Endothelial cell of umbilical vein (primary cell): ENCODE data around the gene PRIMA1. TPM values are rescaled to one million over a fixed set of nuclear protein-coding genes. Genes with fewer than 3 reads are reported as not detected.

Experiments used
- BruUV-seq: library from RNA; stranded (reverse); fragments of 400-500 nt; replicated peaks from 2 replicates; lab custom pipeline; 2021; lab: Mats Ljungman, UMichigan
- CTCF ChIA-PET: fragments of 300-600, 350-600 bp; sonication (Branson Sonifier 250); formaldehyde crosslinking; loops from one replicate; lab custom pipeline; 2021; ENCODE audit warnings: antibody characterized with exemption, inconsistent platforms; lab: Charles Lee
- POLR2A ChIA-PET: fragments of 300-600, 350-600 bp; sonication (Branson Sonifier 250); formaldehyde crosslinking; loops from one replicate; lab custom pipeline; 2021; ENCODE audit warnings: antibody characterized with exemption, inconsistent platforms; lab: Charles Lee
- DNase-seq: peaks from one replicate; pipeline ENCODE4 v3.0.0-alpha.2; 2011; ENCODE audit warnings: low read depth, low spot score
- FAIRE-seq: peaks from 2 replicates; lab custom pipeline; 2011; peaks lifted over from hg19 to GRCh38; lab: Jason Lieb, UNC
- H2AFZ ChIP-seq: 2 replicates; pipeline ENCODE4 v1.6.0; 2012; ENCODE audit warnings: low read depth, low read length, control low read depth, inconsistent platforms
- H3K27ac ChIP-seq: 2 replicates; pipeline ENCODE4 v1.5.1; 2011; ENCODE audit warnings: low read depth, mild to moderate bottlenecking, control low read depth, low read length, moderate library complexity; ENCODE audit not compliant: insufficient read depth
- H3K27me3 ChIP-seq, 2 experiments: 2 replicates each; pipeline versions ENCODE4 v1.6.0 to v1.6.1; 2011; ENCODE audit warnings: low read length in 2 of 2, mixed read lengths in 1 of 2; ENCODE audit not compliant: control insufficient read depth in 2 of 2, insufficient read depth in 2 of 2
- H3K36me3 ChIP-seq, 2 experiments: 2 replicates in 1 of 2; 3 replicates in 1 of 2; pipeline ENCODE4 v1.5.1; 2011; ENCODE audit warnings: low read length in 2 of 2, mild to moderate bottlenecking in 1 of 2, moderate library complexity in 1 of 2; ENCODE audit not compliant: control insufficient read depth in 2 of 2, insufficient read depth in 2 of 2; ENCODE audit errors: extremely low read depth in 1 of 2
- H3K4me1 ChIP-seq: 3 replicates; pipeline ENCODE4 v1.5.1; 2011; ENCODE audit warnings: mild to moderate bottlenecking, low read length; ENCODE audit not compliant: control insufficient read depth, insufficient read depth; ENCODE audit errors: extremely low read depth
- H3K4me2 ChIP-seq: 2 replicates; pipeline ENCODE4 v1.6.1; 2011; ENCODE audit warnings: low read length, control low read depth, mixed read lengths; ENCODE audit not compliant: insufficient read depth
- H3K4me3 ChIP-seq, 3 experiments: fragments of 200-600 bp in 1 of 3; sonication (generic), shearing (Covaris generic) in 1 of 3; replicated peaks in 1 of 3; 2 replicates each; pipeline ENCODE4 v1.5.1; 2011 to 2016; ENCODE audit warnings: control low read depth in 3 of 3, low read length in 3 of 3, mild to moderate bottlenecking in 2 of 3, inconsistent platforms in 1 of 3, low read depth in 1 of 3, moderate library complexity in 1 of 3; ENCODE audit not compliant: insufficient read depth in 1 of 3
- H3K79me2 ChIP-seq: 2 replicates; pipeline ENCODE4 v1.6.0; 2012; ENCODE audit warnings: low read length, inconsistent platforms; ENCODE audit not compliant: control insufficient read depth, insufficient read depth
- H3K9ac ChIP-seq: replicated peaks from 2 replicates; pipeline ENCODE3; 2011; ENCODE audit warnings: low read length, control low read depth; ENCODE audit not compliant: insufficient read depth; ENCODE audit errors: extremely low read depth
- H3K9me1 ChIP-seq: replicated peaks from 3 replicates; pipeline ENCODE4 v1.6.0; 2011; ENCODE audit warnings: mild to moderate bottlenecking, low read length; ENCODE audit not compliant: control insufficient read depth, insufficient read depth; ENCODE audit errors: extremely low read depth
- H3K9me3 ChIP-seq: replicated peaks from 2 replicates; pipeline ENCODE4 v1.5.1; 2012; ENCODE audit warnings: low read length, inconsistent platforms; ENCODE audit not compliant: control insufficient read depth, insufficient read depth
- H4K20me1 ChIP-seq: replicated peaks from 2 replicates; pipeline ENCODE3; 2011; ENCODE audit warnings: mild to moderate bottlenecking, low read length; ENCODE audit not compliant: control insufficient read depth, insufficient read depth; ENCODE audit errors: extremely low read depth
- EZH2 ChIP-seq: IDR thresholded peaks from 2 replicates; pipeline ENCODE4 v1.6.1; 2012; ENCODE audit warnings: borderline replicate concordance, low read depth, mild to moderate bottlenecking, moderate library complexity, low read length, inconsistent platforms; ENCODE audit not compliant: severe bottlenecking
- FOS ChIP-seq: IDR thresholded peaks from 2 replicates; pipeline ENCODE4 v1.6.1; 2011; ENCODE audit warnings: mild to moderate bottlenecking, low read length, moderate library complexity, borderline replicate concordance; ENCODE audit not compliant: insufficient read depth
- GATA2 ChIP-seq: IDR thresholded peaks from 2 replicates; pipeline ENCODE4 v1.7.0; 2011; ENCODE audit warnings: low read depth, mild to moderate bottlenecking, moderate library complexity, mixed read lengths, low read length; ENCODE audit not compliant: insufficient read length, insufficient read depth
- JUN ChIP-seq: IDR thresholded peaks from 2 replicates; pipeline ENCODE4 v1.6.1; 2011; ENCODE audit warnings: borderline replicate concordance, low read depth; ENCODE audit not compliant: insufficient read length, insufficient read depth
- MAX ChIP-seq: IDR thresholded peaks from 2 replicates; pipeline ENCODE4 v1.6.1; 2011; ENCODE audit not compliant: insufficient read depth, insufficient read length
- MYC ChIP-seq: IDR thresholded peaks from one replicate; pipeline ENCODE4 v1.6.1; 2011; ENCODE audit warnings: mild to moderate bottlenecking, low read depth, low read length
- POLR2A ChIP-seq: IDR thresholded peaks from 2 replicates; pipeline ENCODE4 v1.6.1; 2012; ENCODE audit warnings: low read depth, mild to moderate bottlenecking, control low read depth, low read length
- POLR2AphosphoS5 ChIP-seq: IDR thresholded peaks from 2 replicates; pipeline ENCODE4 v1.6.1; 2012; ENCODE audit warnings: low read depth, mild to moderate bottlenecking, control low read depth, low read length, moderate library complexity; ENCODE audit not compliant: insufficient read depth
- dilution Hi-C: fragments of 300-500 bp; cut with MboI; formaldehyde crosslinking; loops from one replicate; pipeline ENCODE4 v1.15.0; 2019; ENCODE audit warnings: low sequenced_read_pairs; ENCODE audit not compliant: extremely low pct_ligation_motif_present
- intact Hi-C: fragments of 100-400 bp; cut with micrococcal nuclease; formaldehyde crosslinking; loops from one replicate; pipeline ENCODE4 v1.10.0; 2022
- polyA plus RNA-seq, 4 experiments: library from polyadenylated mRNA; depleted of rRNA in 3 of 4; stranded (reverse) in 3 of 4; unstranded in 1 of 4; fragments of >200 nt; gene quantifications; 2 replicates each; pipeline versions ENCODE4 v1.2.1 to v1.2.3, GENCODE V29; 2011 to 2012; ENCODE audit warnings: missing spikeins in 1 of 4
- total RNA-seq: library from RNA; stranded (reverse); gene quantifications from 2 replicates; pipeline ENCODE4 v1.2.3, GENCODE V29; 2021
- TF ChIP-seq, protein P1 (sequence below), 2 donors: IDR thresholded peaks; 1 replicate in 1 of 2; 2 replicates in 1 of 2; pipeline ENCODE4 v1.5.1; 2011; ENCODE audit warnings: low read length in 2 of 2, mild to moderate bottlenecking in 2 of 2, moderate library complexity in 2 of 2, control low read depth in 1 of 2, inconsistent platforms in 1 of 2, low read depth in 1 of 2; ENCODE audit not compliant: insufficient read depth in 1 of 2; ENCODE audit errors: extremely low read depth in 1 of 2

Gene PRIMA1
- total and polyA plus RNA-seq, 2 donors (not counting 3 experiments of a cell fraction or from before 2014, with no cell fraction given) = not detected

DNA sequence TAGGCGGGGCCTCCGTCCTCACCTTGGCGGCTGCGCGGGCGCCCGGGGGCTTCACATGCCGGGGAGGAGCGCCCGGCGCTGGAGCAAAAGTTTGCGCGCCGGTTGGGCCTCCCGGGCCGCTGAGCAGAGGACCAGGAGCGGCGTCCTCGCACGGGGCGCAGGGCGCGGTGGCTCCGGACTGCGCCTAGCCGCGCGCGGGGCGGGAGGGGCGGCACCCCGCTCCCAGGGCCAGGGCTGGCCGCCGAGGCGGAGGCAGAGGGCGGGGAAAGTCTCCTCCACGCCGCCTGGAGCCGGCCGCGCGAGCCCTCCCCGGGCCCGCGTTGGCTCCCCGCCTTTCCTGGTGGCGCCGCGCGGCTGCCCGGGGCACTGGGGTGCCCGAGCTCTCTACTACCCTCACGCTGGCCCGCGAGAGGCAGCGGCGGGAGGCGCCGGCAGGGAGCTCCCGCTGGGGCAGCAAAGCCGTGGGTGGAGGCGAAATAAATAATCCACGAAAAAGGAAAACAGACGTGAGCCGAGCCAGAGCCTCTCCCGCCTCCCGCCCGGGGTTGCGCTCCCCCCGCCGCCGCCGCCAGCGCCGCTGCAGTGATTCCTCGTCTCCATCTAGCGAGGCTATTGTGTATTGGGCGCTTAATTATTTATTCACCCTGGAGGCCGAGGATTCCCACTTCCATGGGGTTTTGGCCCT is 400 bp upstream of the PRIMA1 start:
- BruUV-seq = no TSS peak
- H3K27ac ChIP-seq = no peak overlapping the region
- H3K4me1 ChIP-seq = no peaks in the 10 kb centered on the region
- no peaks in the 10 kb centered on the region for H3K9me1 ChIP-seq
- POLR2A ChIA-PET = no interaction called here
- DNase-seq (no peak), FAIRE-seq (no peak)
- CTCF ChIA-PET = no interaction called here
- H3K9ac ChIP-seq = no peak overlapping the region
- dilution Hi-C loops (no loop called here), intact Hi-C loops (no loop called here)
- H3K4me3 ChIP-seq = no peak overlapping the region
- no peaks in the 10 kb centered on the region for H3K79me2 ChIP-seq
- H3K27me3 ChIP-seq = peaks cover 5 to 6% of the 10 kb centered on the region in 2 experiments
- no peak overlapping the region for H2AFZ ChIP-seq
- TF ChIP-seq, protein P1, sequence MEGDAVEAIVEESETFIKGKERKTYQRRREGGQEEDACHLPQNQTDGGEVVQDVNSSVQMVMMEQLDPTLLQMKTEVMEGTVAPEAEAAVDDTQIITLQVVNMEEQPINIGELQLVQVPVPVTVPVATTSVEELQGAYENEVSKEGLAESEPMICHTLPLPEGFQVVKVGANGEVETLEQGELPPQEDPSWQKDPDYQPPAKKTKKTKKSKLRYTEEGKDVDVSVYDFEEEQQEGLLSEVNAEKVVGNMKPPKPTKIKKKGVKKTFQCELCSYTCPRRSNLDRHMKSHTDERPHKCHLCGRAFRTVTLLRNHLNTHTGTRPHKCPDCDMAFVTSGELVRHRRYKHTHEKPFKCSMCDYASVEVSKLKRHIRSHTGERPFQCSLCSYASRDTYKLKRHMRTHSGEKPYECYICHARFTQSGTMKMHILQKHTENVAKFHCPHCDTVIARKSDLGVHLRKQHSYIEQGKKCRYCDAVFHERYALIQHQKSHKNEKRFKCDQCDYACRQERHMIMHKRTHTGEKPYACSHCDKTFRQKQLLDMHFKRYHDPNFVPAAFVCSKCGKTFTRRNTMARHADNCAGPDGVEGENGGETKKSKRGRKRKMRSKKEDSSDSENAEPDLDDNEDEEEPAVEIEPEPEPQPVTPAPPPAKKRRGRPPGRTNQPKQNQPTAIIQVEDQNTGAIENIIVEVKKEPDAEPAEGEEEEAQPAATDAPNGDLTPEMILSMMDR (IDR thresholded peaks at IDR 0.05; ENCODE audit: extremely low read depth in 1 of 2, insufficient read depth in 1 of 2, low read depth in 1 of 2, low read length in 2 of 2) = no peak
- TF ChIP-seq GATA2 (no peak), POLR2A (no peak), FOS (no peak), POLR2AphosphoS5 (no peak), EZH2 (no peak), MYC (no peak), JUN (no peak), MAX (no peak)
- no peaks in the 10 kb centered on the region for H3K9me3 ChIP-seq
- no peaks in the 10 kb centered on the region for H4K20me1 ChIP-seq
- no peaks in the 10 kb centered on the region for H3K36me3 ChIP-seq
- H3K4me2 ChIP-seq = no peak overlapping the region
